ENCODE measurements around the gene ARHGAP6. TPM values are rescaled to one million over a fixed set of nuclear protein-coding genes. Genes with fewer than 3 reads are reported as not detected.

Gene ARHGAP6
- polyA plus RNA-seq, 2 of the 4 experiments (the other 2 are of a cell fraction), result 0.04 TPM; not detected in 1

GRCh38 chrX:11367609-11368430 is 297.9 kb downstream of the ARHGAP6 start:
- ChIA-PET POLR2A (no interaction called here), CTCF (interaction anchor here (0.9 to 1.0 kb wide), 2 partner anchors 13 to 14 kb away, joined by 3 read pairs; no protein-coding TSS in a partner anchor)
- H3K4me2 ChIP-seq, result no peak overlapping the region
- DNase-seq (ENCODE audit: low read depth in 1 of 2, low spot score in 1 of 2) (no peak), ATAC-seq (no peak), FAIRE-seq (no peak)
- no peaks in the 10 kb centered on the region for H3K9me3 ChIP-seq
- TF ChIP-seq ESRRA (IDR thresholded peaks at IDR 0.05; ENCODE audit: borderline replicate concordance, low read length), result no peak
- no peak for TF ChIP-seq RFX5 (IDR thresholded peaks at IDR 0.05)
- TF ChIP-seq ZC3H11A (IDR thresholded peaks at IDR 0.05), result no peak
- no peak for TF ChIP-seq ZFP36 (IDR thresholded peaks at IDR 0.05; ENCODE audit: borderline replicate concordance, partially characterized antibody)
- no peak for TF ChIP-seq FOSB (CRISPR knock-in tag; IDR thresholded peaks at IDR 0.05)
- TF ChIP-seq RARB (CRISPR knock-in tag; IDR thresholded peaks at IDR 0.05), result no peak
- no peak for TF ChIP-seq HES2 (IDR thresholded peaks at IDR 0.05)
- TF ChIP-seq CHD2 (IDR thresholded peaks at IDR 0.05; ENCODE audit: low read length, partially characterized antibody), result no peak
- H3K27ac ChIP-seq, result no peak overlapping the region
- WGBS (ENCODE audit: missing lambda C conversion rate), result 28% methylated on average over 7 of the region's 7 CpGs
- H3K4me1 ChIP-seq, result no peaks in the 10 kb centered on the region
- no peak overlapping the region for H3K4me3 ChIP-seq

GRCh38 chrX:11366998-11367595 is 298.6 kb downstream of the ARHGAP6 start:
- H3K27ac ChIP-seq, result no peak overlapping the region
- CTCF ChIA-PET, result interaction anchor here (0.9 kb wide), 1 partner anchor 15 kb away, joined by 3 read pairs; no protein-coding TSS in a partner anchor
- DNase-seq (ENCODE audit: low read depth in 1 of 2, low spot score in 1 of 2), result no peak
- no peak overlapping the region for H3K4me3 ChIP-seq
- no peak for FAIRE-seq
- H3K4me2 ChIP-seq, result no peak overlapping the region
- H3K4me1 ChIP-seq, result no peaks in the 10 kb centered on the region
- no peak for ATAC-seq
- TF ChIP-seq REST (IDR thresholded peaks at IDR 0.05) (no peak), KDM5A (IDR thresholded peaks at IDR 0.05) (no peak), TFCP2L1 (CRISPR knock-in tag; IDR thresholded peaks at IDR 0.05) (no peak), MAFK (IDR thresholded peaks at IDR 0.05; ENCODE audit: partially characterized antibody) (no peak), ELK1 (IDR thresholded peaks at IDR 0.05; ENCODE audit: low read depth, low read length) (no peak), RARB (CRISPR knock-in tag; IDR thresholded peaks at IDR 0.05) (no peak)
- WGBS (ENCODE audit: missing lambda C conversion rate), result 2% methylated on average over 2 of the region's 2 CpGs
- POLR2A ChIA-PET, result no interaction called here
- H3K9me3 ChIP-seq, result no peaks in the 10 kb centered on the region

- WGBS (ENCODE audit: missing lambda C conversion rate), result 47% methylated on average over 3 of the region's 3 CpGs
- CTCF ChIA-PET, result no interaction called here
Observed at GRCh38 chrX:11365426-11365825, 300.3 kb downstream of the ARHGAP6 start.

More at GRCh38 chrX:11365426-11365825, 300.3 kb downstream of the ARHGAP6 start:
- DNase-seq (ENCODE audit: low read depth in 1 of 2, low spot score in 1 of 2) (no peak), ATAC-seq (no peak), FAIRE-seq (no peak)
- H3K27ac ChIP-seq, result no peak overlapping the region
- POLR2A ChIA-PET, result no interaction called here
- H3K4me3 ChIP-seq, result no peak overlapping the region
- H3K4me1 ChIP-seq, result no peaks in the 10 kb centered on the region
- no peak overlapping the region for H3K4me2 ChIP-seq
- no peak for TF ChIP-seq NFE2L2 (conservative IDR thresholded peaks at IDR 0.05; ENCODE audit: low read length)
- no peak for TF ChIP-seq POLR2A (IDR thresholded peaks at IDR 0.05; ENCODE audit: low read length)
- no peak for TF ChIP-seq CBX8 (IDR thresholded peaks at IDR 0.05)
- TF ChIP-seq HOXA7 (CRISPR knock-in tag; IDR thresholded peaks at IDR 0.05), result no peak
- no peak for TF ChIP-seq MAFK (IDR thresholded peaks at IDR 0.05; ENCODE audit: partially characterized antibody)
- TF ChIP-seq RFX5 (IDR thresholded peaks at IDR 0.05), result no peak
- TF ChIP-seq MYC (IDR thresholded peaks at IDR 0.05; ENCODE audit: borderline replicate concordance, low read length), result no peak
- TF ChIP-seq POLR2AphosphoS2 (conservative IDR thresholded peaks at IDR 0.05; ENCODE audit: low read length), result no peak
- no peak for TF ChIP-seq KDM1A (IDR thresholded peaks at IDR 0.05; ENCODE audit: low read depth)
- no peak for TF ChIP-seq REST (IDR thresholded peaks at IDR 0.05)
- no peak for TF ChIP-seq HEYL (CRISPR knock-in tag; IDR thresholded peaks at IDR 0.05)
- no peaks in the 10 kb centered on the region for H3K9me3 ChIP-seq

Data from A549 (cell line).